Esophagus squamous epithelium (tissue), 4 donors: Measurements from ENCODE around the gene SPNS2.

ENCODE experiments used
- POLR2A ChIP-seq, 4 donors: fragments of 450-650 bp; IDR thresholded peaks; one replicate each; pipeline ENCODE4 v1.6.1; 2017; ENCODE audit warnings: antibody characterized with exemption in 4 of 4, mild to moderate bottlenecking in 4 of 4, moderate library complexity in 3 of 4
- TF ChIP-seq, protein P1 (sequence below), 6 experiments: fragments of 450-650 bp in 4 of 6; fragments of 200-600 bp in 2 of 6; sonication (generic) in 2 of 6; IDR thresholded peaks; one replicate each; pipeline ENCODE4 v1.5.1; 2016 to 2019; ENCODE audit warnings: antibody characterized with exemption in 6 of 6, mild to moderate bottlenecking in 4 of 6, moderate library complexity in 4 of 6

DNA sequence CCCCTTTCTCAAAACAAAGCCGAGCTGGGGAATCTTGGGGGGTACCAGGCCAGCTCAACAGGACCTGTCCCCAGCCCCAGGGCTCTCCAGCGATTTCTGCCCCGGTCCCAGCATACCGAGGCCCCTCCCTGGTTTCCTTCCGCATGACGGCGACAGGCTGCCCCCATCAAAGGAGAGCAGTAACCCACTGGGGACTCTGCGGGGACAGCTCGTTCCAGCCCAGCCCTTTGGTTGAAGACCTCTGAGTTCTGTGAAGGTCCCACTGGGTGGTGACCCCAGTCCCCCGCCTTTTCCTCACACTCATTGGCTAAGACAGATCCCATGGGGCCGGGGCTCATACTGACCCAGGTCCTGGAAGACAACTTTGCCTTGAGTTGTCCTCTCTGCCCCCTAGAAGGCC, 89.7 kb downstream of the SPNS2 start:
- TF ChIP-seq, protein P1, sequence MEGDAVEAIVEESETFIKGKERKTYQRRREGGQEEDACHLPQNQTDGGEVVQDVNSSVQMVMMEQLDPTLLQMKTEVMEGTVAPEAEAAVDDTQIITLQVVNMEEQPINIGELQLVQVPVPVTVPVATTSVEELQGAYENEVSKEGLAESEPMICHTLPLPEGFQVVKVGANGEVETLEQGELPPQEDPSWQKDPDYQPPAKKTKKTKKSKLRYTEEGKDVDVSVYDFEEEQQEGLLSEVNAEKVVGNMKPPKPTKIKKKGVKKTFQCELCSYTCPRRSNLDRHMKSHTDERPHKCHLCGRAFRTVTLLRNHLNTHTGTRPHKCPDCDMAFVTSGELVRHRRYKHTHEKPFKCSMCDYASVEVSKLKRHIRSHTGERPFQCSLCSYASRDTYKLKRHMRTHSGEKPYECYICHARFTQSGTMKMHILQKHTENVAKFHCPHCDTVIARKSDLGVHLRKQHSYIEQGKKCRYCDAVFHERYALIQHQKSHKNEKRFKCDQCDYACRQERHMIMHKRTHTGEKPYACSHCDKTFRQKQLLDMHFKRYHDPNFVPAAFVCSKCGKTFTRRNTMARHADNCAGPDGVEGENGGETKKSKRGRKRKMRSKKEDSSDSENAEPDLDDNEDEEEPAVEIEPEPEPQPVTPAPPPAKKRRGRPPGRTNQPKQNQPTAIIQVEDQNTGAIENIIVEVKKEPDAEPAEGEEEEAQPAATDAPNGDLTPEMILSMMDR (IDR thresholded peaks at IDR 0.05) = no peak
- TF ChIP-seq POLR2A (IDR thresholded peaks at IDR 0.05) = no peak
